KOPT-K1 (cell line): ENCODE results near the gene HAUS3.

Source experiments
- H3K27ac ChIP-seq: fragments of 200-600 bp; sonication (generic); 2 replicates; pipeline ENCODE4 v1.5.1; 2016; ENCODE audit warnings: antibody characterized with exemption, mild to moderate bottlenecking, low read depth, low read length; ENCODE audit not compliant: poor library complexity, severe bottlenecking
- H3K36me3 ChIP-seq: fragments of 200-600 bp; sonication (generic); 2 replicates; pipeline ENCODE4 v1.5.1; 2017; ENCODE audit warnings: antibody characterized with exemption, mild to moderate bottlenecking, low read length, moderate library complexity; ENCODE audit not compliant: insufficient read depth
- H3K9me3 ChIP-seq: fragments of 200-600 bp; sonication (generic); 2 replicates; pipeline ENCODE4 v1.5.1; 2017; ENCODE audit warnings: antibody characterized with exemption, low read length, mild to moderate bottlenecking; ENCODE audit not compliant: insufficient read depth, poor library complexity, severe bottlenecking

Gene HAUS3

DNA sequence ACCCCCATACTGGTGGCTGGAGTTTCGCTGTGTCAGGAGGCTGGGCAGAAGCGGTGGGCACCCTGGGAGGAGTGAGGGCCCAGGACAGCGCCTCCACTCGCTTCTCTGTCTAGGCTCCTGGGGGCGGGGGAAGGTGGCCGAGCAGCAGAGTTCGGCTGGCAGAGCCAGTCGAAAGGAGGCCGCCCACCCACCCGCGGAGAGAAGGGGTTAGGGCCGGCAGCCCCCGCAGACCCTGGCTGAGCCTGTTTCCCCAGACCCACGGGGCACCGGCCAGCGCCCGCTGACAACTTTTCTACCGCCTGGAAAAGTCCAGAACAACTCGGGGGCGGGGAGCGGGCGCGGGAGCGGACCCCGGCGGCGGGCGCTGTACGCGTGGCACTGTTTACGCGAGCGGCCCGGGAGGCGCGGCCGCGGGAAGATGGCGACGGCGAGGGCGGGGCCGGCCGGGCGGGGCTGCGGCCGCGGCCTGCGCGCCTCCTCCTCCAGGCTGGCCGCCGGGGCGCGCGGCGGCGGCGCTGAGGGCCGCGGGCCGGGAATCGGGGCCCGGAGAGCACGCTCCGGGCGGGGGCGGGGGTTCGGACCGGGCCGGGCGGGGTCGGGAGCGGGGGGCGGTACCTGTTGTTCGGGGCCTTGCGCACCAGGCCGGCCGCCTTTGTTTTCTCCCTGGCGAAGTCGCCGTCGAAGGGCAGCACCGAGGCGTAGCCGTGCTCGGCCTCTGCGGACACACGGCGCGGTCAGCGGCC lies 19.4 kb upstream of the HAUS3 start:
- no peaks in the 10 kb centered on the region for H3K36me3 ChIP-seq
- H3K9me3 ChIP-seq = no peaks in the 10 kb centered on the region
- H3K27ac ChIP-seq = peak overlapping the region; percentile 40

DNA sequence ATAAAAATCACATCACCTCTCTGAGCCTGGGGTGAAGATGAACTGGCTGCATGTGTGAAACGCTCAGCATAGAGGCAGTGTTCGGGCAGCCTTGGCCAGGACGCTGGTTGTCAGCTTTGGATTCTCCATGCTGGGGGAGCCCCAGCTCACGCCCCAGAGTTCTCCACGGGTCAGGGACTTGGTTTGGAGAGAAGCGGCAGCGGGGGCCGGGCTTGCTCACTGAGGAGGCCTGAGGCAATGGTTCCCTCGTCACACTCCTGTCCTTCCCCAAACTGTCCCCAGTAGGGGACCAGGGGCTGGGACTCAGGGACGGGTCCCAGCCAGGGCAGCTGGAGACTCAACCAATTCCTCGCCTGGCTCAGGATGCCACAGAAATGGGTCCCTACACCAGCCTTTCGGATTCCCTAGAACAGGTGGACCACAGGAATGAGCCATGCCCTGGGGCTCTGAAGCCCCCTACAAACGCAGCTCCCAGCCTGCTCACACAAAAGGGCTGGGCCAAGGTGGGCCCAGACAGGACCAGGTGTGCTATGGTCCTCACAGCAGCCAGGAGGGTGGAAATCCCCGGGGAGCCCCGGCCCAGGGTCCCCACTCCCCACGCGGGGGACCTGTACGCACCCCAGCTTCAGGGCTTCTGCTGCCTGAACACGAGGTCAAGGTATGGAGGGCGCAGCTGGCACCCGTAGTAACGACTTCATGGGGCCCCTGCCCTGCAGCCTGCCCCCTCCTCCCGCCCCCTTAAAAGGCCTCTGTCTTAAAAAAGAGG lies 18.6 kb upstream of the HAUS3 start:
- H3K36me3 ChIP-seq = no peaks in the 10 kb centered on the region
- no peaks in the 10 kb centered on the region for H3K9me3 ChIP-seq
- H3K27ac ChIP-seq = no peak overlapping the region

DNA sequence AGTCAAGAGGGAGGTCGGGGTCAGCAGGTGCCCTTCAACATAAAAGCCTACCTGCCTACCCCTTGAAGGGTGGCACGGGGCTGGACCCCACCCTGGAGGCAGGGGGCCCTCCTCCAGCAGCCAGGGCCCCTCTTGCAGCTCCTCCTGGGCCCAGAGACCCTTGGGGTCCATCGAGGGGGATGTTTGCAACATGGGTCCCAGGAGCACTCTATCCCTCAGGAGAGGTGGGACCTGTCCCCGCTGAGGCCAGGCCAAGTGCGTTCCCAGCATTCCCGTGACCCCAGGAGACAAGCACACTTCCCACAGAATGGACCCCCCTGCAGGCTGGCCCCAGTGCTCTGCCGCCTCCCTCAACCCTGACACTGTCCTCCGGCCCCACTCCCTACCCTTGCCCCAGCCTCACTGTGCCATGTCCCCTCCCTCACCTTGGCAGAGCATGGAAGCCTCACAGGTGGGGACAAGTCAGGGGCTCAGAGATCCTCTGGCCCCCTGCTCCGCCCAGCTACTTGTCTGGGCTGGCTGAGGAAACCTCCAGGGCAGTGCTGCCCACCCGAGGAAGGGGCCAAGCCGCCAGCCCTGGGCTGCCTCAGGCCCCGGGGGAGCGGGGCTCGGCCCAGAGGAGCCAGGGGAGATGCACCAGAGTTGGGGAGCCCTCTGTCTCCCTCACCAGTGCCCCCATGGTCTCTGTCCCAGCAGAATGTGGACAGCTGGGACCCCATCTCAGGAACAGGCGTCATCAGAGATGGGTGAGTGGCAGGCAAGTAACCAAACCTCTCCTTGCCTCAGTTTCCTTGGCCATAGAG lies 17.8 kb upstream of the HAUS3 start:
- no peaks in the 10 kb centered on the region for H3K36me3 ChIP-seq

DNA sequence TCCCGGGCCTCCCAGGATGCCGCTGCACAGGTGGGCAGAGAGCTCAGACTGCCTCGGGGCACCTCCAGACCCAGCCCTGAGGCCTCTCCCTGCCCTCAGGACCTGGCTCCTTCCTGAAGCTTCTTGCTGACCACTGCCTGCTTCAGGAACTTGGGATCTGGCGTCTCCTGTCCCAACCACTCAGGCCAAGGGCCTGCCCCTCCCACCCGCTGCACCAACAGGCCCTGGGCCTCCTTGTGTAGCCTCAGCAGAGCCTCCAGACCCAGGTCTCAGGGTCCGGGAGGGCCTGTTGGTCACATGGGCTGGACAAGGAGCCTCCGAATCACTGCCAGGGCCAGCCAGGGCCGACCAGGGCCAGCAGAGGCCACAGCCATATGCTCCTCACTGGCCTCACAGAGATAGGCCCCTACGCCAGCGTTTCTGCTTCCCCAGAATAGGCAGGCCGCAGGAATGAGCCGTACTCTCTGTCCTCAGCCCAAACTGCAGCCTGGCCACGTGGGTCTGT lies 17.2 kb upstream of the HAUS3 start:
- no peak overlapping the region for H3K27ac ChIP-seq
- no peaks in the 10 kb centered on the region for H3K36me3 ChIP-seq

More for the DNA sequence above, 17.8 kb upstream of the HAUS3 start:
- Histone ChIP-seq H3K9me3 (no peaks in the 10 kb centered on the region), H3K27ac (no peak overlapping the region)

DNA sequence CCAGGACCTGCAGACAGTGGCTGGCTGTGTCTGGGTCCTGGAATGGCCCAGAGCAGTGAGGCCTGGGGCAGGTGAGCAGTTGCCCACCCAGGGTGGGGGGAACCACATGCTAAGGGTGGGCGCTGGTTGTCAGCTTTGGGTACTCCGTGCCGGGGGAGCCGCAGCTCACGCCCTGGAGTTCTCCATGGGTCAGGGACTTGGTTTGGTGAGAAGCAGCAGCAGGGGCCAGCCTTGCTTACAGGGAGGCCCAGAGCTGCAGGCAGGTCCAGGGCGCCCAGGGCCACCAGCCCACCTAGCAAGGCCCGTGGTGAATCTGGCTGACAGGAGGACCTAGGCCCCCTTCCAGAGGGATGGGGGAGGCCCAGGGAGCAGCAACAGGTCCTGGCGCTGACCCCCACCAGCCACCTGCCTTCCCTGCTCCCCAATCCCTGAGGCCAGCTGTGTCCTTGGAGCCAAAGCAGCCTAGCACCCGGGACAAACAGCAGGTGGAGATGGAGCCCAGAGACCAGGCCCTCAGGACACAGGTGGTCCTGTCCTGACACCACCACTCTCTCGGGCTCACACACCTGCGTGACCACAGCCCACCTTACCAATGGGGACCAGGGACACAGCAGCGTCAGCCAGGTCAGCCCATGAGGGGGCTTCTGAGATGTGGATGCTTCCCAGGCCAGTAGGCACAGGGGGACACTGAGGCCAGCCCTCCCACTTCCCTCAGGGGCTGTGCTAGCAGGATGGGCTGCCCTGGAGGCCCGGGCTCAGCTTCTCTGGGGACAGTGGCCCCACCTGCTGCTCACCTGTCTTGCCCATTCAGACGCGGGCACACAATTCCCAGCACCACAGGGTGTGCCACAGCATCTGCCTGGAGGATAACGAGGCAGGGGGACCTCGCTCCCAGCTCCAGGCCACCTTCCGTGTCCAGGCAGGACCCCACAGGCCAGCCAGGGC lies 16.4 kb upstream of the HAUS3 start:
- no peak overlapping the region for H3K27ac ChIP-seq
- no peaks in the 10 kb centered on the region for H3K36me3 ChIP-seq
- no peaks in the 10 kb centered on the region for H3K9me3 ChIP-seq

More for the DNA sequence above, 17.2 kb upstream of the HAUS3 start:
- H3K9me3 ChIP-seq = no peaks in the 10 kb centered on the region

DNA sequence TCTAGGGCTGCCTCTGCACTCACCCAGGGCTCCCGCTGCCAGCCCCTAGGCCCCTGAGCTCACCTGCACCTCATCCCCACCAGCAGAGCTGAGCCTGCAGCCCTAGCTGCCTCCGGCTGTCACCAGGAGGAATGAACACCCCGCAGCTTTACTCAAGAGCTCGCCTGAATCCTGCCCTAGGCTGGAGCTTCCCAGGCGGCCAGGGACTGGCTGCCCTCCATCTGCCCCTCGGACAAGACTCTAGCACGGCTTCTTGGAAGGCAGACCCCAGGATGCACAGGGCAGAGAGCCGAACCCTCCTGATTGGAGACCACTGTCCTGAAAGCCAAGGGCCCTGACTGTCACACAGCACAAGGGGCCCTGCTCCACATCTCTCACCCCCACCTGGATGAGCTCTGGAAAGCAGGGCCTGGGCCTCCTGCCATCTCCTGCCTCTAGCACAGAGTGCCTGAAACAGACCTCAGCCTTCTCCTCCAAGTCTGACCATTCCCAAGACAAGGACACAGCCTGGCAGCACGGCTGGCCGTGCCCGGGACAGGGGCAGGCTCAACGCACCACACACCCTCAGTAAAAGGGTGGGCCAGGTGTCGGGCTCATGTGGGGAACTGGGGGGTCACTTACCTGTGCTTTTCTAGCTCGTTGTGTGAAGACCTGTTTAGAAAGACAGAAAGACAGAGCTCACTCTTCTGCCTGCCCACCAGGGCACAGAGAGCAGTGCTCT lies 15.6 kb upstream of the HAUS3 start:
- H3K9me3 ChIP-seq = no peaks in the 10 kb centered on the region
- H3K27ac ChIP-seq = no peak overlapping the region
- no peaks in the 10 kb centered on the region for H3K36me3 ChIP-seq

DNA sequence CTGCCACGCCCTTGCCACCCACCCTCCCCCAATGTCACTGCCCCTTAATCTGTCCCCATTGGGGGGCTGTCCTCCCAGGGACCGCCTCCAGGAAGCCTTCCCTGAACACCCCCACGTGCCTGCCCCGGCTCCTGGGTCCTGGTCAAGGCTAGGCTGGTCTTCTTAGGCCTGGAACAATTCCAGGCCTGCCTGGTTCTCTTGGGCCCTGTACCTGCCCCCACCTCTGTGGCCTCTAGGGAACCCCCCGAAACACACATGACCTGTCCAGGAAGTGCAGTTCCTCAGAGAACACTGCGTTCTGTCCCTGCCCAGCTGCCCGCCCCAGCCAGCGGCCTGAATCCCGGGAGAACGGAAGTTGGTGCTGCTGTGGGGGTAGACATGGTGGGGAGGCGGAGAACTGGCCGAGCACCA lies 14.9 kb upstream of the HAUS3 start:
- Histone ChIP-seq H3K36me3 (no peaks in the 10 kb centered on the region), H3K9me3 (no peaks in the 10 kb centered on the region), H3K27ac (no peak overlapping the region)

DNA sequence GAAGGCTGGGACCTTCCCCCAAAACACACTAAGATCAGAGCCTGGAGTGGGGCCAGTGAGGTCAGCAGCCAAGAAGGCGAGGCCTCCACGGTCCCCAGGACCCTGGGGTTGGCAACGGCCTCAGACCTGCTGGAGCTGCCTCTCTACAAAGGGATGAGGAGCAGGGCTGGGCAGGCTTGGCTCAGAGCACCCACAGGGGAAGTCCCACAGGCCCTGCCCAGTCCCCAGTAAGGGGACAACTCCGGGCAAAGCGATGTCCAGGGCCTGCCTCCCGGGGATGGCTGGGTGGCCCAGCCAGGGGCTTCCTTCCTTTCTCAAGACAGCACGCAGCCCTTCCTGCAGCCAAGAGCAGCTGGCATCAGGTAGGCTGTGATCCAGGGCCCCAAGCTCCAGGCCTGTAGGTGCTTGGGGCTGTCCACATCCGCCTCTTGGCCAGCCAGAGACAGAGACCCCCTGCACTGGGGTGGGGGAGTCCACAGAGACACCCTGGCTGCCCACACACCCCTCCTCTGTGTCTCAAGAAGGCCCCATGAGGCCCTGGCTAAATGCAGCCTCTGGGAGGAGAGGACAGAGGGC lies 14.3 kb upstream of the HAUS3 start:
- H3K9me3 ChIP-seq = no peaks in the 10 kb centered on the region
- H3K27ac ChIP-seq = no peak overlapping the region
- H3K36me3 ChIP-seq = no peaks in the 10 kb centered on the region

DNA sequence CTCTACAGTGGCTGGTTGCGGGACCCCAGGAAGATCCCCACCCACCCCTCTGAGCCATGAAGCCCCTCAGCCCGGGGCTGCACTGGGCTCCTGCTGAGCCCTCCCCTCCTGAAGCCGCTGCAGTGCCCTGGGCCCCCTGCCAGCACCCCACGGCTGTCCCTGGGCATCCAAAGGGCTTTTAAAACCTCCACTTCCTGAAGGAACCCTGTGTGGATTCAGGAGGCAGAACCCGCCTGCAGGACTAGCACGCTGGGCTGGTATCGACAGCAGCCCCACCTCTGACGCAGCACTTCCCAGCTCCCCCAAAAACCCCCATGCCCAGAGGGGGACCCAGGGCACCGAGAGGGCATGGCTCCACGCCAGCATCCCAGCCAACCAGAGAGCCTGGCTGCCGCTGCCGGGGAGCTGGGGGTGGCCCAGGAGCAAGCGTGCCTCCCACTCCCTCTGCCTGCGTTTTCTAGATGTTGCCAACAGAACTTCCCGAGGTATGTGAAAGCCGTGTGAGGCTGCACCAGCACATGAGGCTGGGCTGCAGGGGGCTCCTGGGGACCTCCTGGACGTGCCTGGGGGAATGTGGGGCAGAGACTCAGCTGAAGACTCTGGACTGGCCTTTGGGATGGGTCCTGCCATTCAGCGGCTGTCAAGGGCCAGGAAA lies 13.7 kb upstream of the HAUS3 start:
- Histone ChIP-seq H3K36me3 (no peaks in the 10 kb centered on the region), H3K27ac (no peak overlapping the region), H3K9me3 (no peaks in the 10 kb centered on the region)

DNA sequence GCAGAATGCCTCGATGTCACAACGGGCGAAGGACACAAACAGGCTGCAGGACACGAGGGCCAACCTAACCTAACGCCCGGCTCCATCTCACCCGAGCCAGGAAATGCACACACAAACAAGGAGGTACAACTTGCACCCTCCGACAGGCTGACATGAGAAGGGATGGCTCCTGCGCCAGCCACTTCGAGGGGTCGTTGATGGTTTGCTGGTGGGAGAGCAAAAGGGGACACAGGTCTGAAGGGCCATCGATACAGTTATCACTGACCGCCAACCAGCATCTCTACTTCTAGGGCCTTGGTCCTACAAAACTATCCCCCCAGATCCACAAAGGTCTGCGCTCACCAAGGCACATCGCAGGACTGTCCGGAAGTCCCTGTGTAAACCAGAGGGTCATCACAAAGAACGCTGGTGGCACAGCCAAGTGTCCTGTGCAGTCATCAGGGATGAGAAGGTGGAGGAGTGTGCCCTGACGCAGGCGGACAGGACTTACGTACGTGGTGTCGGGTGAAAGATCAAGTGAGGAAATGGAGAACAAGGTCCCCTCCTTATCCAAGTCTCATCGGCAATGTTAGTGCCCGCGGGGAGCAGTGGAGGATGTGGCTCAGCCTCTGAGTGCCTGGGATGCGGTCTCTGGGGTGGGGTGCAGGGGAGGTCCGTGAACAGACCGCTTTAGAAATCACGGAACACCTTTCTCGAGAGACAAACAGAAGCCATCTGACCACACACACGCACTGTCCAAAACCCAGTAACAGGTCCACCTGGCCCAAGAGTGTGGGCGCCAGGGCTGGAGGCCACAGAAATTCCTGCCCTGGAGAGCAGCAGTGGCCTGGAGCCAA lies 13.0 kb upstream of the HAUS3 start:
- no peak overlapping the region for H3K27ac ChIP-seq
- no peaks in the 10 kb centered on the region for H3K36me3 ChIP-seq
- no peaks in the 10 kb centered on the region for H3K9me3 ChIP-seq

DNA sequence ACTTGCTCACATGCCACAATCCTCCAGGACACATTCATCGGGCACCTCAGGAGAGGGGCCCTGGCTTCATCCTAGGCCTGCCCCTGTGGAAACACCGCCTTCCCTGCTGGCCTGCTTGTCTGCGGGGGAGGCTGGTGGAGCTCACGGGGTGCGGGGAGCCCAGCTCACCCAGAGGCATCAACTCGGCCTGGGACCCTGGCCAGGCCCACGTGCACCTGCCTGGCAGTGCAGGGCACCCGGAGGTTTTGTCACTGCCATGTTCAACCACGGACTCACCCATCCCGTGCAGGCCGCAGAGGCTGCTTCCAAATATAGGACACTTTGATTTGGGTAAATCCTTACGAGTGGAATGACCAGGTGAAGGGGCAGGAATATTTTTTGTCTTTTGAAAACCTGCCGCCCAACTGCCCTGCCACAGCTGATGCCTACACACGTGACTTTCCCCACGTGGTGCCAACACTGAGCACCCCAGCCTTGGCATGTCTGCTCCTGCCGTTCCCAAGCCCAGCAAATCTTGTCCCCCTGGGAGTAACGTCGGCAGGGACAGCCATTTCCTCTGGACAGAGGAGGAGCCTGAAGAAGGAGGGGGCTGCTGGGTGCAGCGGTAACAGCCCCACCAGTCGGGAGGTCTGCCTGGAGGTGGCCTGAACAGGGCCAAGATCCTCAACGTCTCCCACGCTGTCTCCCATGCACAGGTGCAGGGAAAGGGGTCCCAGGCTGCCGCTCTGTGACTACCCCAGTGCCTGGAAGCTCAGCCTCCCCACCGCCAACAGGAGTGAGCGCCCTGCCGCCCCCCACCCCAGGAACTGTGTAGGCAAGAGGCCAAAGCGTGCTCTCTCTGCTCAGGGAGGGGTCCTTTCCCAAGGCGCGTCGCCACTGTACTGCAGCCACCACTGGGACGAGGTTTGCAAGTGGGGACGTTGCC lies 11.5 kb upstream of the HAUS3 start:
- Histone ChIP-seq H3K9me3 (no peaks in the 10 kb centered on the region), H3K36me3 (no peaks in the 10 kb centered on the region; the same call in 1 of the 2 replicates), H3K27ac (no peak overlapping the region)
